ENCODE measurements around the gene KLHL5. TPM values are rescaled to one million over a fixed set of nuclear protein-coding genes. Genes with fewer than 3 reads are reported as not detected.

The KLHL5 gene
- total and polyA plus RNA-seq, 9 of the 15 experiments (the other 6 are each of a cell fraction or from before 2014, with no cell fraction given): 8.0 to 30.8 (median 22.1) TPM

GRCh38 chr4:39044956-39045826 lies 16.8 kb upstream of the KLHL5 start:
- no peaks in the 10 kb centered on the region for H3K9me3 ChIP-seq (replicated peaks; ENCODE audit: control insufficient read depth, insufficient read depth, low read depth, low read length)
- in situ Hi-C loops (cut with MboI): no loop called here
- peak overlapping the region; percentile 69 for H2AFZ ChIP-seq (ENCODE audit: low read depth, low read length)
- peaks cover 0 to 15% of the 10 kb centered on the region in 2 experiments; a peak in 3 of 5 replicates for H3K4me1 ChIP-seq (replicated peaks in 1 of 2; ENCODE audit: control insufficient read depth in 2 of 2, insufficient read depth in 2 of 2, low read length in 2 of 2)
- peak overlapping the region; percentile 83 for H3K27ac ChIP-seq (ENCODE audit: extremely low read depth, low read depth, low read length)
- H3K27me3 ChIP-seq (ENCODE audit: control insufficient read depth in 2 of 2, insufficient read depth in 2 of 2, low read length in 2 of 2): no peaks in the 10 kb centered on the region
- BruUV-seq (replicated peaks): no TSS peak
- H4K20me1 ChIP-seq (replicated peaks; ENCODE audit: control insufficient read depth, insufficient read depth, low read length): no peaks in the 10 kb centered on the region
- POLR2A ChIA-PET: interaction anchor here (0.6 to 1.5 kb wide), 7 partner anchors 9 to 695 kb away, joined by 3 to 8 read pairs (median 4); no protein-coding TSS in a partner anchor
- WGBS (ENCODE audit: insufficient coverage, low coverage, missing lambda C conversion rate): under 1% methylated on average over 19 of the region's 82 CpGs
- peak overlapping the region; percentile 70 for H3K4me2 ChIP-seq (ENCODE audit: insufficient read depth, low read length)
- peak overlapping the region; percentile 71 for H3K4me3 ChIP-seq
- CTCF ChIA-PET (ENCODE audit: low intra/inter-chr PET ratio): no interaction called here
- ATAC-seq (peak; percentile 75), DNase-seq (ENCODE audit: extremely low read depth in 1 of 4, low spot score in 3 of 4) (peak; percentile 72 to 77 (median 76)), FAIRE-seq (peak; percentile 23)
- no peaks in the 10 kb centered on the region for H3K9me1 ChIP-seq (ENCODE audit: control insufficient read depth, insufficient read depth, low read length)
- peaks cover 31% of the 10 kb centered on the region for H3K79me2 ChIP-seq (ENCODE audit: control insufficient read depth, insufficient read depth, low read length)
- intact Hi-C loops (cut with micrococcal nuclease): loop anchor here (2.0 to 5.0 kb wide), 3 partner anchors 20 to 143 kb away; no protein-coding TSS in a partner anchor
- H3K9ac ChIP-seq (ENCODE audit: insufficient read depth in 1 of 2, low read depth in 2 of 2, low read length in 2 of 2): peak overlapping the region; percentile 73 to 93
- H3K36me3 ChIP-seq (ENCODE audit: control insufficient read depth, insufficient read depth, low read length): no peaks in the 10 kb centered on the region
- peak; percentile 35 for TF ChIP-seq FIP1L1 (IDR thresholded peaks at IDR 0.05; ENCODE audit: low read depth, low read length, poor library complexity, severe bottlenecking)
- TF ChIP-seq HMGN3 (IDR thresholded peaks at IDR 0.05; ENCODE audit: borderline replicate concordance, extremely low read depth, insufficient read length, low read depth, low read length): peak; percentile 58
- 0 out of 2 replicates have a peak, but pooled peaks have one; percentile 18 for TF ChIP-seq ETS1 (conservative IDR thresholded peaks at IDR 0.05; ENCODE audit: control insufficient read depth, low read depth, low read length)
- peak; percentile 77 for TF ChIP-seq RB1 (IDR thresholded peaks at IDR 0.05; ENCODE audit: low read depth)
- peak; percentile 91 for TF ChIP-seq CXXC5 (CRISPR knock-in tag; IDR thresholded peaks at IDR 0.05)
- peak; percentile 74 for TF ChIP-seq SMAD4 (CRISPR knock-in tag; conservative IDR thresholded peaks at IDR 0.05)
- 0 out of 2 replicates have a peak, but pooled peaks have one; percentile 11 for TF ChIP-seq POLR2H (tag; IDR thresholded peaks at IDR 0.05; ENCODE audit: low read depth)
- no peak for TF ChIP-seq THAP7 (CRISPR knock-in tag; IDR thresholded peaks at IDR 0.05)
- no peak for TF ChIP-seq CCAR2 (IDR thresholded peaks at IDR 0.05; ENCODE audit: low read depth, low read length)
- TF ChIP-seq ZNF639 (CRISPR knock-in tag; conservative IDR thresholded peaks at IDR 0.05 in 1 of 2, IDR thresholded peaks at IDR 0.05 in 1 of 2): peak in 1 of 2 experiments; percentile 94; a peak in 2 of 4 replicates
- no peak for TF ChIP-seq PCBP2 (IDR thresholded peaks at IDR 0.05; ENCODE audit: low read depth, low read length, poor library complexity, severe bottlenecking)
- TF ChIP-seq ZNF589 (CRISPR knock-in tag; IDR thresholded peaks at IDR 0.05; ENCODE audit: low read depth): 0 out of 2 replicates have a peak, but pooled peaks have one; percentile 36
- TF ChIP-seq CTCF (IDR thresholded peaks at IDR 0.05 in 2 of 3, conservative IDR thresholded peaks at IDR 0.05 in 1 of 3; ENCODE audit: insufficient read depth in 2 of 3, low read depth in 1 of 3, low read length in 3 of 3): peak in 1 of 3 experiments; percentile 15; a peak in 2 of 6 replicates
